Ecto neural progenitor cell (in vitro differentiated cells): ENCODE measurements around the gene FCHSD2.

Source experiments
- DNase-seq: peaks from one replicate; pipeline ENCODE4 v3.0.0-alpha.2; 2018; ENCODE audit warnings: low spot score

Gene FCHSD2

GRCh38 chr11:72789493-72790131, 352.5 kb downstream of the FCHSD2 start:
- peak; percentile 43 for DNase-seq

DNA sequence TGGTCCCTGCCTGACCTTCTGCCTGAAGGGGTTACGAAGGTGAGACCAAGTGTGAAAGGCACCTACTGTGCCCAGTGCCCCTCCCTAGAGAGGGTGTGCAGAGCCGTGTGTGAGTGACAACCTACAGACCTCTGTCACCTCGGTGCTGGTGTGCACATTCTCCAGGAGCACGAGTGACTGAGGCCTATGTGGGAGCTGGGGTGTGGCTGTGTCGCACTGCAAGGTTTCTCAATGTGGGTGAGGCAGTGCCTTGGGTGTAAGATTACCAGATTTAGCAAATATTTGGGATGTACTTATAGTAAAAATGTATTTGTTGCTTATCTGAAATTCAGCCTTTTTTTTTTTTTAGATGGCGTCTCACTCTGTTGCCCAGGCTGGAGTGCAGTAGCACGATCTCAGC, 353.9 kb downstream of the FCHSD2 start:
- no peak for DNase-seq

DNA sequence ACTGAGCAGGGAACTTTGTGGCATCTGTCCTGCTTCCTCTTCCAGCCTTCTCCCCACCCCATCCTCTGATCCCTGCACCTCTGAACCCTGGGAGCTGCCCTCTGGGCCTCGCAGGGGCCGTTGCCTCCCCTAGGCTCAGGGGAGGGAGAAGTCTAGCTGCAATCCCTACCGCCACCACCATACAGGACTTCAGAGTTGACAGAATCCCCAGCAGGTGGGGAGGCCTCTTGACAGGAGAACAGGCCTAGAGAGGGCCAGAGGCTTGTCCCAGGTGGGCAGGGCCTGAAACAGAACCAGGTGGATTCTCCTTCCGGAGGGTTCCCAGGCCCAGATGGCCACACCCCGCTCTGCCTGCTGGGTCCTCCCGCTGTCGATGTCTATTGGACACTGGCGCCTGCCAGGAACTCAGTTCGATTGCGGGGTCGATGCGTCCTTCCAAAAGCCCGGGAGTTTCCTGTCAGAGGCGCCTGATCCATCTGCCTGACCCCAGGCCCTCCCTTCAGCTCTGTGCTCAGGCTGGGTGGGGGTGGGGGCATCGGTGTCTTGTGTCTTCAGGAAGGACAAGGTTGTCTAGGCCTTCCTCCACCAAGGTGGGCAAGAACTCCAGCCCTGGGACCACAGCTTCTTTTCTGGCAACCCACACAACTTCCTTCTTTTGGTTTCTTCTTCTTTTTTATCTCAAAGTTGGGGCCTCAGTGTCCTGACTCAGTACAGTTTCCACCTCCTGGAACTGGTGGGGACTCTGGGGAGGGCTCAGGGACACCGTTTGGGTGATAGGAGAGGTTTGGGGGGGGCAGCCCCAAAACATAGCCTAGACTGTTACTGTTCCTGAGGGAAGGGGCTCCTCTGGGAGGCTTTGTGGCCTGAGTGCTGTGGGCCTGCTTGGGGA, 354.7 kb downstream of the FCHSD2 start:
- peak; percentile 81 for DNase-seq
